NCI-H460 (cell line): ENCODE measurements around the gene COX10. TPM values are rescaled to one million over a fixed set of nuclear protein-coding genes. Genes with fewer than 3 reads are reported as not detected.
"Not testable (repeated sequence)": the region's sequence is repeated elsewhere in the genome, so short reads cannot be mapped to it uniquely, and the experiment has no call there.

ENCODE experiments used
- DNase-seq: peaks from one replicate; pipeline ENCODE4 v3.0.0-alpha.2; 2016; ENCODE audit warnings: low read depth; ENCODE audit errors: extremely low read depth
- small RNA-seq, 2 experiments: library from RNA; depleted of rRNA; stranded (forward); fragments of <200 nt; gene quantifications; one replicate each; pipeline ENCODE3, GENCODE V24; 2014
- total RNA-seq: library from RNA; depleted of rRNA; stranded (reverse); fragments of >200 nt; shearing (Covaris generic); gene quantifications from 2 replicates; pipeline ENCODE4 v1.2.3, GENCODE V29; 2014; rRNA removed

Gene COX10
- total RNA-seq, 1 experiment from 2014 or later = 41.3 TPM

DNA sequence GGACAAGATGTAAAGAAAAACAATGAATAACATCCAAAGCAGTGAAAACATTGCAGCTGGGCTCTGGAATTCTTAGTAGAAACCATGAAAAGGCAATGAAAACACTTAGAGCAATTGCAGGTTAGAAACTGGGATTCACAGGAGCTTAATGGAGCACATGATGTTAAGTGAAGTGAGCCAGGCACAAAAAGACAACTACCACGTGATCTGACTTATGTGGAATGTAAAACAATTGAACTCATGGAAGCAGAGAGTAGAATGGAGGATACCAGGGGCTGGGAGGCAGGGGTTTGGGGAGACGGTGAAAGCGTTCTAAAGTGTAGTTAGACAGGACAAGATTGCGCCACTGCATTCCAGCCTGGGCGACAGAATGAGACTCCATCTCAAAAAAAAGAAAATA is 170.0 kb downstream of the COX10 start:
- not testable (repeated sequence) for DNase-seq

DNA sequence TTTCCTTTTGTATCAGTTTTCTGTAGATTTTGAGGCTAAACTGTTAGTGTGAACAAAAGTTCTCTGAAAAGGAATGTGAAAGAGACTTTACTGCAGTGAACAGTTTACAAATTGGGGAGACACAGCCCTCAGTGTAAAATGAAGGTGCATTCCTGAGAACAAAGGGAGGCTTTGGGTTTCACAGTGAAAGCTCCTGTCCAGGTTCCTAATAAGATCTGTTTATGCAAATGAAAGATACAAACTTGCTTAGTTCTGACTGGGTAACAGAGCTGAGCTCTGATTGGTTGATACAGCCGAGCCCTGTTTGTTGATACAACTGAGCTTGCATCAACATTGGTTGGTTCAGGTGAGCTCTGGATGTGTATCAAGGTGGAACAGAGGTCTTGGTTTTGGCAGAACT is 175.7 kb downstream of the COX10 start:
- DNase-seq = no peak

DNA sequence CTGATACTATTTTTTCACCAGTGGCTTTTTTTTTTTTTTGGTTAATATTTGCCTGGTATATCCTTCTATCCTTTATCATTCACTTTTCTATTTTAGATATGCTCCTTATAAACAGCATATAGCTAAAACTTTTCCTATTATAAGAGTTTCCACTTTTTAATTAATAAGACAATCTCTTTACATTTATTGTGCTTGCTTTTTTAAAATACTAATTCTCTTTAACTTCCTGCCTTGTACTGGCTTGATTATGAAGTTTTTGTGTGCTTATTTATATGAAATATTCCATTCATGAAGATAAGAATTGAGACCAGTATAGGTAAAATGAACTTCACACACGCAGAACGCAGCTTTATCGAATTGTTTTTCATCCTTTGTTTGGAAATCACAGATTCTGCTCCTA is 176.3 kb downstream of the COX10 start:
- no peak for DNase-seq

Small RNA genes within 50 kb of the gene (small RNA-seq; reads per million reads assigned to genes)
- gene RF00090 = 0 reads per million in 2 experiments

Other genes starting within 250 kb of the COX10 start
- gene CDRT15, start 167.4 kb downstream of the COX10 start, total RNA-seq = not detected in 2 replicates
- 10.8 and 11.5 TPM in 2 replicates for gene HS3ST3B1, start 231.6 kb downstream of the COX10 start, total RNA-seq